HG03342 (cell line): ENCODE data around the gene LRP6.
"Not testable (repeated sequence)": the region's sequence is repeated elsewhere in the genome, so short reads cannot be mapped to it uniquely, and the experiment has no call there.

Experiments
- ATAC-seq: cut with Tn5 transposase; IDR thresholded peaks from one replicate; pipeline ENCODE4 v1.9.1; 2021; ENCODE audit warnings: mild to moderate bottlenecking, moderate library complexity; ENCODE audit not compliant: unreplicated experiment

LRP6 gene

DNA sequence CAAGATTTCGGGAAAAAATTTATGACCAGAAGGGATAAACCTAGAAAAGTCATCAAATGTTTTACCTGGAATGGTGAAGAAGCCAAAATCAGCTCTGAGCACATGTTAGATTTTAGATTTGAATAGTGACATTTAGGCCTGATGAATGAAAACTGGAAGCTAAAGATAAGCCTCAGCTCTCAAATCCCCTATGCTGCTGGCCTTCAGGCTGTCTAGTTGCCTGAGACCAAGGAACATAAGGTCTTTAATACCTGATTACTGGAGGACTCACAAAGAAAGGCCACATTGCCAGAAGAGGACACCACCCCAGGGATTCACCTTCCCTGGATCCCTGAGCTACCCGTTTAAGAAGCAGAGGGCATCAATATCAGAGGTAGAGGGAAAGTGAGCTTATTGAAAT lies 139.5 kb downstream of the LRP6 start:
- no peak for ATAC-seq

DNA sequence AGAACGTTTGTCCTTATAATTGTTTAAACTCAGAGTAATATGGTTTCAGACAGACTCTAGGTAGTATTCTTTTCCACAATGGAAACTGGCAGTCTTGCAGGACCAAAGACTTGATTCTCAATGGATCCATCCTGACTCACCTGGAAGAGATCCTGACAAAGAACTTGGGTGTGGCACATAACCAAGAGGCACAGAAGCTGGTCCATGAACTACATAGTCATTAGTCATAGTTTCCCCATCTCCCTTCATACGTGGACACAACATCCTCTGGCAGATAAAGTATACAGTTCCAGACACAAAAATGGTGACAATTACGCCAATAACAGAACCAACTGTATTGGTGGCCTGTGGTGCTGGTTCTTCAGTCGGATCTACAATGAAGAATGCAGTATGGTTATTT lies 140.3 kb downstream of the LRP6 start:
- ATAC-seq, result no peak

DNA sequence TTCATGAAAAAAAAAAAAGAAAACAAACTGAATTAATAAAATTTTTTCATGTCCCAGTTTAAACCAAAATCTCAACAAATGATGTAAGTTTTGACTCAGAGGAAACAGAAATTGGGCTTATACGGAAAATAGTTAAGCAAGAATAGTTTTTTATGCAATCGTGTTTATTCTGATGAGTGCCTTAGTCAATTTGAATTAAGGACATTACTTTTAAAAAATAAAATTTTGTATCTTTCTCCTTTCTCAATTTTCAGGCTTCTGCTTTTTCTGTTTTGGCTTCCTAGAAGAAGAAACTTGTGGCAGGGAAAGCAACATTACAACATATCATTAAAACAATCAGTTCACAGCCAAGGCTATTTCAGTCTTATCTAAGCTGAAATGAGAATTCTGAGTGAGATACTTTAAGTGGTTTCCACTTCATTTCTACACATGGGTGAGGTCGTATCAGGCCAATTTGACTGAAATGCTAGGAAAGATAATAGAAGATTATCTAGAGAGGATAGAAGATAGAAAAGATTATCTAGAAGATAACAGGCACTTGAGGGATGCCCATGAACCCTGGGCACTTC lies 143.7 kb downstream of the LRP6 start:
- no peak for ATAC-seq

DNA sequence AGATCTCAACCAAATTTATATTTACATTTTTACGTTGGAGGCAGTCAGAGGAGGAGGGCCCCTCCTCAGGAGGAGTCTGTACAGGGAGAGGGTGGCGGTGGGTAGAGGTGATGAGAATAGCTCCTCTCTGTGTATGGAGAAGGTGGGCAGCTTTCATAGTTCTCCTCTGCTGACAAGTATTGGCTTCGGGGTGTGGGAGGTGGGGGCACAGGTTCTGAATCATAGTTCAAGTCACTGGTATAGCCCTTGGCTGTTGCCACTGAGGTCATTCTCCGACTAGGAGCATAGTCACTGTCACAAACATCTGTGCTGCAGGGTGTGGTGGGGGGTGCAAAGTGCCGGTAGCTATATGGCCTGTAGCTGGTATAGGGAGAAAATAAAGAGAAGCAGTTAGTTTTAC lies 145.8 kb downstream of the LRP6 start:
- no peak for ATAC-seq

DNA sequence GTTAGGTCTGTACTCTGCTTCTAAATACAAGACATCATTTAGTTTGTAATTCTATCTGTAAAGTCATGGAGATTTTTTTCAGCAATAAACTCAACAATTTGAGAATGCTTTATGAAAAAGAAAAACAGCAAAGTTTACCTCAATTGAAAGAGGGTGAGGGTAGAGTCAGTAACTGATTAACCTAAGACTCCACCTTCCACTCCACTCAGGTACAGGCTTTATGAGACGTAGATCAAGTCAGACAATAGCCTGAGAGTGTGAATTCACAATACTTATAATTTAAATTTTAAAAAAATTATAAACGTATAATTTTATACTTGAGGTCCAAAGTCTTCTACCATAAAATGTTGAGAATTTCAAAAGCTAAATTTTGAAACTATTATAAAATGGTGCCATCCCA lies 150.2 kb downstream of the LRP6 start:
- no peak for ATAC-seq

DNA sequence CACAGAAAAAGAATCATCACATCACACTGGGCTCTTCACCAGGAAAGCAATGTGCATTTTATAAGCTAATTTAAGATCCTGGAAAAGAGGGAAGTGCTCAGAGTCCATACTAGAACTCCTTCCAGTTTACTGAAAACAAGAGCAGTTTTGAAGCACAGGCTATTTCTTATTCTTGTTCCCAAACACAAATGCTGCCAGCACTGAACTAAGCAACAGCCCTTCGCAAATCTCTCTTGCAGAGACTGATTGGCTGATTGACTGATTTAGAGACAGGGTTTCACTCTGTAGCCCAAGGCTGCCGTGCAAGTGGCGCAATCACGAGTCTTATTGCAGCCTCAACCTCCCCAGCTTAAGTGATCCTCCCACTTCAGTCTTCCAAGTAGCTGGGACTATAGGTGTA lies 151.3 kb downstream of the LRP6 start:
- ATAC-seq, result no peak

DNA sequence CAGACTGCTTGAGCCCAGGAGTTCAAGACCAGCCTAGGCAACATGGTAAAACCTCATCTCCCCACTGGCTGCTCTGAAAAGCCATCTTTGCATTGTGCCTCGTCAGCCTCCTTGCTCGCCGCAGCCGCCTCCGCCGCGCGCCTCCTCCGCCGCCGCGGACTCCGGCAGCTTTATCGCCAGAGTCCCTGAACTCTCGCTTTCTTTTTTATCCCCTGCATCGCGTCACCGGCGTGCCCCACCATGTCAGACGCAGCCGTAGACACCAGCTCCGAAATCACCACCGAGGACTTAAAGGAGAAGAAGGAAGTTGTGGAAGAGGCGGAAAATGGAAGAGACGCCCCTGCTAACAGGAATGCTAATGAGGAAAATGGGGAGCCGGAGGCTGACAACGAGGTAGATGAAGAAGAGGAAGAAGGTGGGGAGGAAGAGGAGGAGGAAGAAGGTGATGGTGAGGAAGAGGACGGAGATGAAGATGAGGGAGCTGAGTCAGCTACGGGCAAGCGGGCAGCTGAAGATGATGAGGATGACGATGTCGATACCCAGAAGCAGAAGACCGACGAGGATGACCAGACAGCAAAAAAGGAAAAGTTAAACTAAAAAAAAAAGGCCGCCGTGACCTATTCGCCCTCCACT lies 155.8 kb downstream of the LRP6 start:
- not testable (repeated sequence) for ATAC-seq

DNA sequence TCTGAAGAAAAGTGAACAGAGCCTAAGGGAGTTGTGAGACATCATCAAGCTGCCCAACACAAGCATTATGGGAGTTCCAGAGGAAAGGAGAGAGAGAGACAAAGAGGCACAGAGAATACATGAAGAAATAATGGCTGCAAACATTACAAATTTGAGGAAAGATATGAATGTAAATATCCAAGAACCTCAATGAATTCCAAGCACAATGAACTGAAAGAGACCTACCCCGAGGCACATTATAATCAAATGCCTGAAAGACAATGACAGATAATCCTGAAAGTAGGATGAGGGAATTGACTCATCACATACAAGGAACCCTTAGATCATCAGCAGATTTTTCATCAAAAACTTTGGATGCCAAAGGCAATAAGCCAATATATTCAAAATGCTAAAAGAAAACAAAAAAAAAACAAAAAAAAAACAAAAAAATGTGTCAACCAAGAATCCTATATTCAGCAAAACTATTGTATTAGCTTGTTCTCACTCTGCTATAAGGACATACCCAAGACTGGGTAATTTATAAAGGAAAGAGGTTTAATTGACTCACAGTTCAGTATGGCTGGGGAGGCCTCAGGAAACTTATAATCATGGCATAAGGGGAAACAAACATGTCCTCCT lies 158.3 kb downstream of the LRP6 start:
- no peak for ATAC-seq

DNA sequence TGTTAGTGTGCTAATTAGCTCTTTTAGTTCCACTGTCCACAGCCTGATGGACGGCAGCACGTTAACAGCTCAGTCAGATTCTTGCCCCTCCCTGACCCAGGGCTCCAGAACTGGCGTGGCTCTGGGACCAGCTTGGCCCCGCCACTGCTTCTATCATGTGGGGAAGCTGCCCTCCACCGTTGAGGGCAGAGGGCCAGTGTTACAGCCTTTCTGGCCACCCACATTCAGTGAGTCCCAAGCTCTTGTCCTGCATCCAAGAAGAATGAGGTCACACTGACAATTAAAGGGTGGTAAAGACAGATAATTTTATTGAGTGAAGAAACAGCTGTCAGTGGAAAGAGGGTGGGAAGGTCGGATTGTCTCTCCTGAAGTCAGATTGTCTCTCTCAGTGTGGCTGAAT lies 159.2 kb downstream of the LRP6 start:
- ATAC-seq, result no peak

DNA sequence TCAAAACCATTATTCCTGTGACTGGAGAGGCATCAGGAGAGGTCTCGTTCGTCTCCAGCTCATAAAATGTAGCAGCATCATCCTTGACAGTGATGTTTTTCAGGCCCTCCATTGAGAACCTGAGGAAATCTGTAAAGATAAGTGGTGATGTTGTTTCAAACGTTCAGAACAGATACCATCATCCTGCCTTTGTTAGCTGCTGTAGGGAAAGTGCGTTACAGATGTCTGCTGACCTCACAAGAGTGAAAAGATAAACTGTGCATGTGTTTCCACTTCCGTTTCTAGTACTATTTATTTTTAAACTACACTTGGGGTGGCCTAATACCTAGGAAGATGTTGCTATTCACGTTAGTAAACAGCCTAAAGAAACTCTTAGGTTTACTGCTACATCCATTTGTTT lies 167.7 kb downstream of the LRP6 start:
- ATAC-seq, result no peak

DNA sequence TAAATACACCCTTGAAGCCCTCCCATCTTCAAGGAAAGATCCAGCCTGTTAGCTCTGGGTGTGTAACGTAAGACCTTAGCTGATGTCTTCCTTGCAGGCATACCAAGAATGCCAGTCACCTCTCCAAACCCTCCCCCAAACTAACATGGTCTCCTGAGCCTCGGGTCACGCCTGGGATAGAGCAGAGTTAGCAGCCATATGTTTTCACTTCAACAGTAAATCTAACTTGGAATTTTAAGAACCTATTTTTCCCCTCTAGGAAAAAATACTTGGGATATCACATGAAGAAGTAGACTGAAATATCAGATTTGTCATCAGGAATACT lies 168.2 kb downstream of the LRP6 start:
- ATAC-seq, result no peak

DNA sequence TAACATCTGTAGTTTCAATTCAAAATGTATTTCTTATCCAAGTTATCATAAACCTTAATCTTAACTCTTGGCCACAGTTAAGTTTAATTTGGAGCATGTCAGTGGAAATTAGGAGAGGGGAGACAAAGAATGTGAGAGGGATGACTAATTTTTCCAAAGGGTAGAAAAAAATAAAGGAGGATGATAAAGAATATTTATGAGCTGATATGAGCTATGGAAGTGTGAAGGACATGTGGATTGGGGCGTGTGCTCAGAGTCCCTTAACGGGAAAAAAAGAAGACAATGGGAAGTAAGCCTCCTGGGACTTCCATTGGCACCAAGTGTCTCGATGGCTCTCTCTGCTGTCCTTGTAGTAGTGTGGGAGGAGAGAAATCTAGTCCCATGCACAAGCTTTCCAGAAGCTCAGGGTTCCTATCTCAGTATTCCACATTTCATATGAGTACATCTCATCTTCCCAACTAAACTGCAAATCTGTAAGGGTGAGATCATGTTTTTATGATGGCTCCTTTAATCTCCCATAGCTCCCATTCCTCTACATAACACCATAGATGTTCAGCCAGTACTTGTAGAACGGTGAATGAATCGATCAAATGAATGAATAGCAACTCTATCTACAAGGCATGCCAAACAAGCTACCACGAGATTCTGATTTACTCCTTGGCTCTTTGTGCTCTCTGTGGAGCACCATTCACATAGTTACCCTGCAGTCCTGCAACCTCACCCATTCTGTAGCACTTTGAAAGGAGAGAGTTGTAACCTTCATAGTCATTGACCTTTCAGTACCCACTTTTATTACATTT lies 168.8 kb downstream of the LRP6 start:
- no peak for ATAC-seq

DNA sequence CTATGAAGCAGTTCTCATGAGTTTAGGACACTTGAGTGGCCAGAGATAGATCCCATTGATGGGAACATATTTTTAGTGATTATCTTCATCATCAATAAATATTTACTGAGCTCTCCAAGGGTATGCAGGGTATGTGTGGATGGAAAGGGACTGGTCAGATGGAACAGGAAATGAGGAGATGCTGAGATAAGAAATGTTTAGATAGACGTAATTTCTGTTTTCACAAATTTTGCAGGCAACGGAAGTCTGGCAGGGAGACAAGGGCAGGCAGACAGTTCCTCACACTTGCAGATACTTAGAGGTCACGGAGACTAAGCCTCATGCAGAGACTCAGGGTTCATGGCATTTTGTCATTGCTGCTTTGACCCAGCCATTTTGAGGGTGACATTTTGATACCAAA lies 171.8 kb downstream of the LRP6 start:
- ATAC-seq, result no peak

DNA sequence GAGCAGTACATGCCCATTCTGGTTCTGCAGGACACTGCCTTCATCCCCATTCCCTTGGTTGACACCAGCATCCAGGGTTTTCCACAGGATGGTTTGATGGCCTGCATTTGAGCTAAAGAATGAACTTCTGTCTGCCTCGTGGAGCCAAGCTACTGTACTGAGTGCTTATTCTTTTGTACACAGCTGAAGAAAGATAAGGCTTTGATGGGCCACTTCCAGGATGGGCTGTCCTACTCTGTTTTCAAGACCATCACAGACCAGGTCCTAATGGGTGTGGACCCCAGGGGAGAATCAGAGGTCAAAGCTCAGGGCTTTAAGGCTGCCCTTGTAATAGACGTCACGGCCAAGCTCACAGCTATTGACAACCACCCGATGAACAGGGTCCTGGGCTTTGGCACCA lies 172.4 kb downstream of the LRP6 start:
- no peak for ATAC-seq

DNA sequence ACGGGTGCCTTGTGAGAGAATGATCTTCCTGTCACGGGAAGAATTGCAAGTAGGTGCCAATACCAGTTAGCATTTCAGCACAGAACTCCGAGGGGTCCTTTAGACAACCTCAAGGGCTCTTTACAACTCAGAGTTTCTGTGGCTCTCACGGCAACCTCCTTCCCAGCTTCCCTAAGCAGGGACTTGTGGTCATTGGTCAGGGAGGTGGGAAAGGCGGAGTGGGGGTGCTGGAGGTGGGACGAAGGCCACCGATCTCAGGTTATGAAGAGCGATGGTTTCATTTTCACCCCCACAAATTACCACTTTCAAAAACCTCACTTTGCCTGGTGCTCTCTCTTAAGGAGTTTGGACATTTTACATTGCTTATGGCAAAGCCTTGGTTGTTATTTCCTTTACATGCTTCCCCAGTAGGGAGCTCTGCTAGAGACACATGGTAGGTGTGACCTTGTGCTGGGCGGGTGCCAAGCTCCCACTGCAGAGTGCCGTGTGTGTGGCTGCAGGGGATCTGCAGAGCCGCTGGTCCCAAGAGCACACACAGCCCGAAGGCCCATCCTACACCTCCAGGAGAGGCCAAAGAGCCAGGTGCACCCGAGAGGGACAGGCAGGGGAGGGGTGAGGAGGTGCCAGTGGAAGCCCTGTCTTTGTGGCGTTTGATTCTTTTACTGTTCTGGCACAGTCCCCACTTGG lies 174.7 kb downstream of the LRP6 start:
- no peak for ATAC-seq

DNA sequence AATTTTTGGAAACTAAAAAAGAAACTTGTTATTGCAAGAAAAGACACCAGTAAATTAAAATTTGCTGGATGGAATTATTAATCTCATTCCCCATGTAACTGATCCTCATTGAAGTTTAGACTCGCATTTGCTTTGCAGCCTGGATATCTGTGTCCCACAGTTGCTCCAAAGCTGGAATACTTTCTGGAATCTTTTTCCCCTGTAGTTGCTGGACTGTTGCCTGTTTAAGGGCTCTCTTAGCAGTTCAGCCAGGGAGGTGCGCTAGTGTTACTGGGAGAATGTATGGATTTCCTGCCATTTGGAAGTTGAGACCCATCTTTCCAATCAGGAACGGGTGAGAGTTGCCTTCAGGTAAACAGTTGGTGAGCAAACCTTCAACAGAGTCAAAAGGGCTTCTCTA lies 175.8 kb downstream of the LRP6 start:
- no peak for ATAC-seq

DNA sequence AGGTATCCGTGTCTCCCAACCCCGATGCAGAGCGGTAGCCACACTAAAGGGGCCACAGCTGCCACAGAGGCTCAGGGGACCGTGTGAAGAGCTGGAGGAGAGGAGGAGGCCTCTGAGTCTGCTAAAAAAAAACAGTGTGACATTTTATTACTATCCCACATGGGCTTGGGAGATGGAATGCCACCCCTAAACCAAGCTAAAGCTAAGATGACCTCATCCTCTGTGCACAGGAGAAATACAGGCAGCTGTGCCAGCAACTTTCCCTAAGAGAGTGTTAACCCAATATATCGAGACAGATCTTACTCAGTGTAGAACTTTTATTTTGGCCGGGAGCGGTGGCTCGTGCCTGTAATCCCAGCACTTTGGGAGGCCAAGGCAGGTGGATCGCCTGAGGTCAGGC lies 178.1 kb downstream of the LRP6 start:
- no peak for ATAC-seq

DNA sequence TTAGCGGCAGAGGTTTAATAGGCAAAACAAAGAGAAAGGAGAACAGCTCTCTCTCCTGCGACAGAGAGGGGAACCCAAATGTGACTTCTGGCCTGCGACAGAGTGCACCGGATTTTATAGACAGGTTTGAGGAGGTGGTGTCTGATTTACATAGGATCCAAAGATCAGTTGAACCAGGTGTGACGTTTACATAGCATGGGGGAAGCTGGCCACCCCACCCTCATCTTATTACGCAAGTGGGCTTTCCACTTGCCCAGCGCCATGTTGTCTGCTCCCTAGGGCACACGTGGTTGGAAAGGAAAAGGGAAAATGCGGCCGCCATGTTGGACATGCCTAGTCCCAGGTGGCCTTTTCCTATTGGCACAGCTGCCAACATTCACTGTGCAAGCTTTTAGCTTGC lies 178.7 kb downstream of the LRP6 start:
- ATAC-seq, result no peak

DNA sequence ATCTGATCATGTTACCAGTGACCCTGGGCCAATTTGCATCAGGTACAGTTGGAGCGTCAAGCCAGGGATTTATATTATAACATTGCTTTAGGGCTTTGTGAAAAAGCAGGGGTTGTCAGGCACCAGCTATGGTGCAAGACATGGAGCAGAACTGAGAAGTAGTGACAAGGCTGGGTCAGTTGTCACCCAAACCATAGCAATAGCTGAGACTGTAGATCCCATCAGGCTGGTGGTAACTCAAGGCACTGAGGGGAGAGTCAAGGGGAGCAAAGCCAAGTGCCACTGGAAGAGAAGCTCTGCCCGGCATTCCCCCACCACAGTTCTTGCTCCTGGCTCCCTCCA lies 179.2 kb downstream of the LRP6 start:
- no peak for ATAC-seq

DNA sequence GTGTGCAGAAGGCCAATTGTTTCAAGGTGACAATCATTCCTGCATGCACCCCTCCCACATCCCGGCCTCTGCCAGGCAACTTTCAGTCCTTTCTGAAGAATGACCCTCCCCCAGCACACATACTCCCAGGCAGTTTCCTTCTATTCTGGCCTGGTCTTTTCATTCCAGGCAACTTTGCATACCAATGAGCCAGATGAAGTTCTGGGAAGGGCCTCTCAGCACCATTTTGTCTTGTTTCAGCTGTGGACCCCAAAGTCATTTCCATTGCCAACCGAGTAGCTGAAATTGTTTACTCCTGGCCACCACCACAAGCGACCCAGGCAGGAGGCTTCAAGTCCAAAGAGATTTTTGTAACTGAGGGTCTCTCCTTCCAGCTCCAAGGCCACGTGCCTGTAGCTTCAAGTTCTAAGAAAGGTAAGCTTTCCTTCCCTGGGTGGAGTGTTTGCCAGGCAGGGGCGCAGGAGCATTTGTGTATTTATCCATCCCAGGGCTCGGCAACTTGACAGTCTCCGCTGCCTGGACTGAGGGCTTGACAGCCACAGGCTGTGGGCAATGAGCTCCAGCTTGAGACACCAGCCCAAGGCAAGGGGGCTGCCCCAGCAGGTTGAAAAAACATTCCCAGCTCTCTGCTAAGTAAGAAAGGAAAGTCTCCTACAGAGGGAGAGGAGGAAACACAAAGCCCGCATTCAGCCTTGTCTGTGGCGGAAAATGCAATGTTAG lies 179.7 kb downstream of the LRP6 start:
- ATAC-seq, result no peak

DNA sequence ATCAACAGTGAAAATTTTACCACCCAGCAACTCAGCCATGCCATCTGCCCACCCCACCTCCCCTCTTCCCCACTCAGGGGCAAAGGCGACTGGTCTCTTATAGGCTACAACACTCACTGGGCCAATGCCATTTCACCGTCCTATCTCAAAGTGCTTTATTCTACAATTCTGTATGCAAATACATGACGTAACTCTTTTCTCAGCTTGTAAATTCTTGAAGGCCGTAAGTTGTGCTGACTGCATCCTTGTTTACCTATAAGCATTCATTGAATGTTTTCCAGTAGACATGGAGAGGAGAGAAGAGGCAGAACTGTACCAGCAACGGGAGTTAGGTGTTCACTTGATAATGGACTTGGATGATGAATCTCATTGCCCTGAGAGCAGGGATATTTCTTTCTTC lies 180.5 kb downstream of the LRP6 start:
- no peak for ATAC-seq
